ENCODE measurements around the gene WBP1L. TPM values are rescaled to one million over a fixed set of nuclear protein-coding genes. Genes with fewer than 3 reads are reported as not detected.

Gene WBP1L
- total RNA-seq, 2 donors from 2014 or later = 15.7 to 16.7 TPM

GRCh38 chr10:102856758-102857424 lies 113.1 kb downstream of the WBP1L start:
- ATAC-seq (no peak), DNase-seq (ENCODE audit: low spot score in 2 of 2) (no peak)
- Mint-ChIP-seq H3K27ac (peak overlapping the region in 1 of 2 donors; percentile 23), H3K36me3 (peaks cover 0 to 5% of the 10 kb centered on the region in 2 donors), H3K9me3 (no peaks in the 10 kb centered on the region)

DNA sequence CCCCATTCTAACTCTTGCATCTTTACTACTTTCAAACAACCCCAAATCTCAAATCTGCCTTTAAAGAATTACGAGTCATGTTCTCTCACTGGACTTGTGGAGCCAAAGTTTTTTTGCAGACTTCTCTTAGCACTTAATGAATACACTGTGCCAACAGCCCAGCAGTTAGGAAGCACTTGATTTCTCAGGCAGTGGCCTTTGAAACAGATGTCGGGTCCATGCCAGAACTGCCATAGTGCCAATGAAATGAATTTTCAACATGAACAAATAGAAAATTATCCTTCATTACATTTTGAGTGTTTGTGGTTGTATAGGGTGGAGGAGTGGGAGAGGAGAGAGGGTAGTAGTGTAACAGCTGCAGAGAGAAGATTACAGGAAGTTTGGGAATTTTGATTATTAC lies 116.2 kb downstream of the WBP1L start:
- no peaks in the 10 kb centered on the region for H3K9me3 Mint-ChIP-seq
- peak overlapping the region in 1 of 2 donors; percentile 18 for H3K27ac Mint-ChIP-seq
- H3K36me3 Mint-ChIP-seq = no peaks in the 10 kb centered on the region
- DNase-seq (ENCODE audit: low spot score in 2 of 2) = no peak
- no peak for ATAC-seq

GRCh38 chr10:102863660-102864059 lies 119.9 kb downstream of the WBP1L start:
- ATAC-seq (no peak), DNase-seq (ENCODE audit: low spot score in 2 of 2) (no peak)
- no peaks in the 10 kb centered on the region for H3K9me3 Mint-ChIP-seq
- no peak overlapping the region for H3K27ac Mint-ChIP-seq
- H3K36me3 Mint-ChIP-seq = no peaks in the 10 kb centered on the region

DNA sequence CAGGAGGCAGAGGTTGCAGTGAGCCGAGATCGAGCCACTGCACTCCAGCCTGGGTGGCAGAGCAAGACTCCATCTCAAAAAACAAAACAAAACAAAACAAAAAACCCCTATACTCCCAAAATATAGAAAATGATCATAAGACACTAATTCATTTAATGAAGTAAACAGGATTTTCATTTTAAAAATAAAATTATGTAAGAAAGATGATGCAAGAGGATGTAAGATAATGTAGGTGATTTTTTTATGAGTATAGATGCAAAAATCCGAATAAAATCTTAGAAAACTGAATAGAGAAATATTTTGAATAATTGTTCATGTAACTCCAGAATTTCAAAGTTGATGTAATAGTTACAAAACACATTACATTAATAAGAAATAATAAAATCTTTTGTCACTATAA lies 121.9 kb downstream of the WBP1L start:
- DNase-seq (ENCODE audit: low spot score in 2 of 2) (no peak), ATAC-seq (no peak)
- no peaks in the 10 kb centered on the region for H3K9me3 Mint-ChIP-seq
- peaks cover 0 to 5% of the 10 kb centered on the region in 2 donors for H3K36me3 Mint-ChIP-seq
- H3K27ac Mint-ChIP-seq = no peak overlapping the region

Other genes starting within 250 kb of the WBP1L start
- gene ACTR1A, start 241.2 kb upstream of the WBP1L start, total RNA-seq = 10 to 100 TPM; 48.9 to 97.4 TPM
- 1 to 10 TPM; 9.1 to 9.9 TPM for gene SUFU, start 240.0 kb upstream of the WBP1L start, total RNA-seq
- gene TRIM8, start 99.5 kb upstream of the WBP1L start, total RNA-seq = 10 to 100 TPM; 22.9 to 47.3 TPM
- gene ARL3, start 29.6 kb upstream of the WBP1L start, total RNA-seq = 1 to 10 TPM; 5.7 to 6.8 TPM
- gene SFXN2, start 29.3 kb upstream of the WBP1L start, total RNA-seq = 10 to 100 TPM in 1 of 2 donors, 1 to 10 TPM in 1; 8.3 to 16.5 TPM
- not detected for gene CYP17A1, start 93.5 kb downstream of the WBP1L start, total RNA-seq
- 1 to 10 TPM; 8.8 to 9.7 TPM for gene BORCS7, start 110.3 kb downstream of the WBP1L start, total RNA-seq
- gene AS3MT, start 125.5 kb downstream of the WBP1L start, total RNA-seq = not detected
- 10 to 100 TPM in 1 of 2 donors, 1 to 10 TPM in 1; 5.5 to 12.0 TPM for gene CNNM2, start 174.3 kb downstream of the WBP1L start, total RNA-seq

All from activated naive CD4-positive, alpha-beta T cell treated with anti-CD3 and anti-CD28 coated beads, Interleukin-2, amount 50 U/mL, for 72 hours (primary cell).